SU-DHL-6 (cell line): ENCODE data around the gene GABRR1.

Experiments used
- CTCF ChIP-seq: fragments of 200-600 bp; sonication (generic); IDR thresholded peaks from one replicate; pipeline ENCODE4 v1.5.1; 2017; ENCODE audit warnings: antibody characterized with exemption, mild to moderate bottlenecking, low read length, moderate library complexity; ENCODE audit not compliant: insufficient read depth, poor library complexity, severe bottlenecking
- EZH2phosphoT487 ChIP-seq: fragments of 200-600 bp; sonication (generic), shearing (Covaris generic); conservative IDR thresholded peaks from 2 replicates; pipeline ENCODE4 v1.6.1; 2018; ENCODE audit warnings: mild to moderate bottlenecking, antibody characterized with exemption, low read length, moderate library complexity, mixed read lengths

- TF ChIP-seq CTCF (no peak), EZH2phosphoT487 (no peak)
Measured at GRCh38 chr6:89140347-89141156, 76.6 kb downstream of the GABRR1 start.
